HG02759 (cell line): ENCODE data around the gene ADAM30.

Experiments used
- ATAC-seq: cut with Tn5 transposase; IDR thresholded peaks from one replicate; pipeline ENCODE4 v1.9.1; 2021; ENCODE audit warnings: mild to moderate bottlenecking, moderate library complexity; ENCODE audit not compliant: unreplicated experiment

Gene ADAM30

GRCh38 chr1:119896303-119896702 is at the start of gene ADAM30:
Gene ADAM30, minus strand, starts transcription at chr1:119896515. Its CDS starts 179 bp downstream, at chr1:119896336.
- no peak for ATAC-seq

- ATAC-seq: no peak
These were observed 46.9 kb upstream of the ADAM30 start for GRCh38 chr1:119943216-119943615.

GRCh38 chr1:119941392-119941791 is 45.1 kb upstream of the ADAM30 start:
- no peak for ATAC-seq

DNA sequence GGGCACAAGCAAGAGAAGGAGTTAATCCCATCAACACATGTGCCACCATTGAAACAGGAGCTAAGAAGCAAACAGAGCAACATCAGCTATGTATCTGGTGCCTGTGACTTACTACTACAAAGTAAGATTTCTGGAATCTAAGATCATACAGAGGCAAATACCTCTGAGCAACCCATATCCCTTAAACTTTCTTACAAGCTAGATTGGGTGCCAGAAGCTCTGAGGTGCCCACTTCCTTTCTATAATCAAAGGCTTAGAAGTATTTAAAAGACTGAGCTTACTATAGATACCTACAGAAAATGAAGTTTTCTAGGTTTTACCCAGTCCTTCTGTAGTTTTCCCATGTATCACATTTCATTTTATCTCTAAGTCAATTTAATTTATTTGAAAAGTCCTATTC is 44.4 kb upstream of the ADAM30 start:
- ATAC-seq: no peak

DNA sequence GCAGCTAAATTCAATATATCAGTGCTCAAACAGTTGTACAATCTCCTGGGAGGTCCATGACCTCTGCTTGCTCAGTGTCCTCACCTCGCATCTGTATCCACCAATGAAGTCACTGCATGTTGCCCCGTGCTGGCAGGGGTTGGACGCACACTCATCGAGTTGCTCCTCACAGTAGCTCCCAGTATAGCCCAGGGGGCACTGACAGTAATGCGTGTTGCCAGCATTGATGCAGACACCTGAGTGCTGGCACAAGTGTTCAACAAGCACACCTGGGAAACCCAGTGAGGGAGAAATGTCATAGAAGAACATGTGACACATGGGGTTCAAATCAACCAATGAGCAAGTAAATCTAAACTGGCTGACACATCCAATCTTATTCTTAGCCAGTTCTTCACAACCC is 40.9 kb upstream of the ADAM30 start:
- ATAC-seq: no peak

DNA sequence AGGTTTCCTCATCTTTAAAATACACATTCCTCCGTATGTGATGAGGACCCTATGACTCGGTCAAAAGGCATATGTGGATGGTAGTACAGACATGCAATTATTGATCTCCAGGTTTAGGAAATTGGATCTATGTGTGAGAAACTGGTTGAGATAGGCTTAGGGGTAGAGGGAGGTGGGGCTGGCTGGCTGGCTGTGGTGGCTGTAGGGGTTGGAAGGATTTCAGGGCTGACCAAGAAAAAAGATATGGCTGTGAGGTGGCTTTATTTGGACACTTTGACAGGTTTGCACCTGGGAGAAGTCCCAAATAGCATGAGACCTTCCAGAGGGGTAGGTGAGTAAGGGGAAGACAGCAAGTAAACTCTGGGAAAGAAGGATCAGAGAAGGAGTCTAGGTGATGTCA is 39.6 kb upstream of the ADAM30 start:
- no peak for ATAC-seq

DNA sequence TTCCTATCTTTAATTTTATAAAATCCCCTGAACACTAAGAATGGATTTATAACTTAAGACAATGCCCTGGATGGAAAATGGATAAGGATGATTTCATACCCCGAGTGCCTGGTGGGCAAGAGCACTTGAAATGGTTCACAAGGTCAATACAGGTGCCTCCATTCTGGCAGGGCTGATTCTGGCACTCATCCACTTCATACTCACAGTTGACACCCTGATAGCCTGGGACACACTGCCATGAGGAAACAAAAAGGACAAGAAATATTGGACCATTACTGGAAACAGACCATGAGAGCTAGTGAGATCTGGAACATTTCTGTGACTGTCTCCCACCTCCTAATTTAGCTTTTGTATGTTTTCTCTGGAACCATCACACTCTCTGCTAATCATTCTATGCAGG is 39.1 kb upstream of the ADAM30 start:
- no peak for ATAC-seq

DNA sequence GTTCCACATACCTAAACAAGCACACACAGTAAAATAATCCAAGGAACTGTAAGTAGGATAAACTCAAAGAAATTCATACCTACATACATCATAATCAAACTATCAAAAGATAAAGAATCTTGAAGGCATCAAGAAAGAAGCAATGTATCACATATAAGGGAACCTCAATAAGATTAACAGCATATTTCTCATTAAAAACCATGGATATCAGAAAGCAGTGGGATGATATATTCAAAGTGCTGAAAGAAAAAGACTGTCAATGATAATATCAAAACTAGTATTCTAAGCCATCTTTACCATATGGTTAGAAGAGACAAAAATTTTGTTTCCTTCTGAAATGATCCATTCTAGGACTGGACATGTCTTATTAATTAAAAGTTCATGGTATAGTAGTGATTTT is 37.1 kb upstream of the ADAM30 start:
- ATAC-seq: no peak

DNA sequence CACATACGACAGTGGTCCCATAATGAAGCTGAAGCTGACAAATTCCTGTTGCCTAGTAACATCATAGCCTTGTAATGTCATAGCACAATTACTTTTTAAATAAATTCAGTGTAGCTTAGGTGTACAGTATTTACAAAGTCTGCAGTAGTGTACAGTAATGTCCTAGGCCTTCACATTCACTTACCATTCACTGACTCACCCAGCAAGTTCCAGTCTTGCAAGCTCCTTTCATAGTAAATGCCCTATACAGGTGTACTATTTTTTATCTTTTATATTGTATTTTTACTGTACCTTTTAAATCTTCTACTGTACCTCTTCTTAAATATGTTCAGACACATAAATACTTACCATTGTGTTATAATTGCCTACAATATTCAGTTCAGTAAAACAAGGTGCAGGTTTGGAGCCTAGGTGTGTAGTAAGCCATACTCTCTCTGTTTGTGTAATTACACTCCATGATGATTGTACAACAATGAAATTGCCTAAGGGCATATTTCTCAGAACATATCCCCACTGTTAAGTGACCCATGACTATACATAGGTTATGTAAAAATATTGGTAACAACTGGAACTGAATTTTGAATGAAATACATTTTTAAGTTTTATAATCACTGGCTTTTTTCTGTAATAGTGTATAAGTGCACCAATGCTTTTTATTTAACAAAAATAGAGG is 33.5 kb upstream of the ADAM30 start:
- ATAC-seq: no peak

DNA sequence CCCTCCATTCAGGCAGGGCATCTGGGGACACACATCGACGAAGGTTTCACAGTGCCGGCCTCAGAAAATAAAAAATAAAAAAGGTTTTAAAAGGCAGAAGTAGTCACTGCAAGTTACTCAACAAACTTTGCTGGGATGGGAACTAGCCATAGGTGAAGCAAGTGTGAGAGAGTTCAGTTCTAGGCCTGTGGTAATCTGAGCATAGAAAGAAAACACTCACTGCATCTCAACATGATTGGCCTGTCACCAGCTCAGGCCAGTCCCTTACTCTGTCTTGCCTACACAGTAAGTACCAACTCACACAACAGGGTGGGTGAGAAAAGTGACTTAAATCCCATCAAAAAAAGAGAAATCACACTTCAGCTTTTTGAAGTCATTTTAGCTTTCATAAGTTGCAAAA is 30.2 kb upstream of the ADAM30 start:
- no peak for ATAC-seq

DNA sequence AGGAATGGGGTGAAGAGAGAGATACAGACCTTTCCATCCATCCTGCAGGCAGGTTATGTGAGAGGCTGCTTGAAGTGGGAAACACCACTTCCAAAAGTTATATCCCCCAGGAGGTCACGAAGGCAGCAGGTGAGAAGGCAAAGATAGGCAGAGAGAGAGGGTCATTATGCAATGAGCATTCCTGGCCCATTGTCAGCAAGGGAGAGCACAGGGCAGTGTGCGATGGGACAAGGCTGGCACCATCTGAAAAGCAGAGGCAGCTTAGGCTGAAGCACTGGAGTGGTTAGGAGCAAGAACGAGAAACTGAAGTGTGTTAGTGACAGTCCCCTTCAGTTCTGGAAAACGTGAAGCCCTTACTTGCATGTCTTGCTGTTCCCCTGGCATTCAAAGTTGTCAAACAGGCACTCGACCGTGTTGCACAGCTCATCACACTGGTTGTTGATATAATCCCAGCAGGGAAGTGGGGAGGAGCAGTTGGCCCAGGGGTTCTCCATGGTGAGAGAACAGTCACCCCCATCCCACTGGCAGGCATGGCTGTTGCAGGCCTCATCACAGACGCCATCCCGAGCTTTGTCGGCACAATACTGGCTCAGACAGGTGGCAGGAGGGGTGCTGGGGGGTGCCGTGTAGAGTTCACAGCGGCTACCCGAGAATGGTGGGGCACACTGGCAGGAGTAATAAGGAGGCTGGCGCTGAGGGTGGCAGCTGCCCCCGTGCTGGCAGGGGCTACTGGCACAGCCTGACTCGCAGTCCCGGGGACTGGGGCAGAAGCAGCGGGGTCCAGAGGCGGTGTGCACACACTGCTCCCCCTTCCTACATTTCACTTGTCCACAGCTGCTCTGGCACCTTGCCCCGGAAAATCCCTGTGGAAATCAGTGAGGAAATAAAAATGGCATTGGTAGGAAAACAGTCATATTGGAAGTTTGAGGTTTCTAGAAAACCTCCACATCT is 28.9 kb upstream of the ADAM30 start:
- ATAC-seq: no peak

DNA sequence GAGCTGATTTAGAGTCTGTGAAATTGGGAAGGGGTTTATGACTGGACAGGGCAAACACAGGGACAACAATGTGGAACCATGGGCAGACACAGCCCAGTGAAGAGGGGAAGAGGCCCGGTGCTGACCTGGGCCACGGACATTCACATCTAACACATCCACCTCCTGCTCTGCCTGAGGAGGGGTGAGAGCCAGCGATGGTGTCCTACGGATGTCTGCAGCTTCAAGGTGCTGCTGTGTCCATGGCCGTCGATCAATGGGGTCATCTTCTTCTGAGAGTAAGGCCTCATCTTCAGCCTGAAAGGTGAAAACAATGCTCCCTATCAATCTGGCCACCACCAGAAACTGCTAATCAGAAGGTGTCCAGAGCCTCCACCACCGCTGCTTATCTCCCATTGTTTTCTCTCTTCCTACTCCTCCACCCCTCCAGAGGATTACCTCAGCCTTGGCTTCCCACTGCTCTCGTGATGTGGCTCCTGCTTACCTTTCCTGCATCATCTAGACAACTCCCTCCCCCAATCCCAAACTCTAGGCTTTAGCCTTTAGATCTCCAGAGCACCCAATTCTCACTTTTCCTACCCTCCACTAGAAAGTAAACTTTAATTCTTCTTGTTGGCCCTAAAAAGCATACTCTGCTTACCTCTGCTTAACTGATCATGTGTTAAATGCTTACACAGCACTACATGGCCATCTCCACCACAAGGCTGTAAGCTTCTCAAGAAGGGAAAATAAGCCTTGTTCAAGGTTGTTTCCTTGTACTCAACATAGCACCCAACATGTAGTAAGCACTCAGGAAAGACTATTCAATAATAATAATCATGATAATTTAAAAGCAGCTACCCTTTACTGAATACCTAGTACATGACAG is 24.0 kb upstream of the ADAM30 start:
- ATAC-seq: no peak

- no peak for ATAC-seq
These were observed 22.9 kb upstream of the ADAM30 start for GRCh38 chr1:119919241-119919640.

DNA sequence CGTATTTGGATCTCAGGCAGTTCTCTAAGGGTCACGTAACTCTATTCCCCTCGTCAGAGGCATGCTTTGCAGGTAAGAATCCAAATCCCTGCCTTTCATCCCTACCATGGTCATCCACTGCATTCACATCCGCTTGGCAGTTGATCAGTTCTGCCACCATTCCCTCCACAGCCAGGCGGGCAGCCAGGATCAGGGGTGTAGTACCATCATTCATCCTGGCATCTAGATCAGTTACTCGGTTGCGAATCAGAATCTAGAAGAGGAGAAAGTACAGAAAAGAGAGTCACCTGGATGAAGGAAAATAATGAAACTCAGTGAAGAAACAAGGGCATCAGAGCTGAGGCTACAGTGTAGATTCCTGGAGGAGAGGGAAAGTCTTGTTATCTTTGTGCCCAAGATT is 22.0 kb upstream of the ADAM30 start:
- ATAC-seq: no peak

DNA sequence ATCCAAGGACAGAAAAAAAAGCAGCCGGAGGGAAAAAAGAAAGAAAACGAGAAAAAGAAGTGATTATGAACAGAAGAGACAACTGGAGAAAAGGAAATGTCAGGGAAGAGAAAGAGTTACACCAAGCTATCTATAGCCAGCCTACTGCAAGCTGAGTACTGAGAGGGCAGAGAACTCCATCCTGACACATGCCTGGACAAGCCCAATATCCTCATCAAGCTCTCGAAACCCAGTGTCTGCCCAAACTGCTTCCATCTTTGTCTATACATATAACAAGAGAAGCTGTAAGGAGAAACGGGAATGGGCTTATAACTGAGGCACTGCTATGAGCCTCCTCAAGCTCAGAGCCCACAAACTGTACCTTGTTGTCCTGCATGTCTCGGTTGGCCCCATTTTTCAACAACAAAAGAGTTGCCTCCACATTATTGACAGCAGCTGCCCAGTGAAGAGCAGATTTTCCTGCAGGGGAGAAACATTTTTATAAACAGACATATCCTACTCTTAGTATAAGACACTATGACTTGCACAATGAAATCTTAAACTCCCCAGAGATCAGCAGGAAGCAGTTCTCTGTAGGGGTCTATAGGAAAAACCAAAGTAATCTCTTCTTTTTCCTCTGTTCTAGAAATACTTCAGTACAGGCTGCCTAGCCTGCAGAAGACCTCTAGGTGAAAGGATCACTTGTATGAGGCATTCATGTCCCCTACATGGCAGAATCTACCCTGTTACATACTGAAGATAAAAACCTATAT is 21.2 kb upstream of the ADAM30 start:
- ATAC-seq: no peak

GRCh38 chr1:119915517-119915916 is 19.2 kb upstream of the ADAM30 start:
- no peak for ATAC-seq

DNA sequence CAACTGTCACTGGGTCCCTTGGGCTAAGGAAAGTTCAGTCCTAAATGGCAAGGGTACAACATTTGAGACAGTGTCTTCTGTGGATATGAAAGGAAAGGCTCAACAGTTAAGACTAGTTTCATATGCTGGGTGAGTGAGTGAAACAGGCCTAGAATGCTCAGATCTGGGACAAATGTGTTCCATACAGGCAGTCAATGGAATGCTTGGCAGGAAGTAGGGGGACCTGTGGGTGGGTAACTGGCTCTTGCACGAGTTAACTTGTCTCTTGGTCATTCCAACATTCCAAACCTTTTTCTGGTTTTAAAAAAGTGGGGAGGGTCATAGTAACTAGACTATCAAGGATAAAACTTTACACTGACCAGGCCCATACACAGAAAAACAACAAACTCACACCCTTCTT is 17.8 kb upstream of the ADAM30 start:
- ATAC-seq: no peak

DNA sequence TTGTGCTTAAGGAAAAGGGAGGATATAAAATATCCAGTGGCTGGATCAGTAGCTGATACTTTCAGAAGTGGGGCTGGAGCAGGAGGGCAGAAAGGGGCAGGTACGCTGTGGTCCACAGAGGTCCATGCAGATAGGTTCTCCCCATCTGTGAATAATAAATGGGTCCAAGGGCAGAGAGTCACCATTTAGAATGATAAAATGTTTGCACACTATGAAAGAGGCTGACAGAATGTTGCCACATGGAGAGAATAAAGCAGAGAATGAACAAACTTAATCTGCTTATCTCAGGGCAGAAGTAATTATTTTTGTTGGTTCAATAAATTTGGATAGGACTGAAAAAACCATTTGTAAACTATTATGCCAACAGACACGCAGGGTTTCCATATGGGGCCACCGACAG is 16.6 kb upstream of the ADAM30 start:
- ATAC-seq: no peak

GRCh38 chr1:119911775-119912174 is 15.5 kb upstream of the ADAM30 start:
- ATAC-seq: no peak

DNA sequence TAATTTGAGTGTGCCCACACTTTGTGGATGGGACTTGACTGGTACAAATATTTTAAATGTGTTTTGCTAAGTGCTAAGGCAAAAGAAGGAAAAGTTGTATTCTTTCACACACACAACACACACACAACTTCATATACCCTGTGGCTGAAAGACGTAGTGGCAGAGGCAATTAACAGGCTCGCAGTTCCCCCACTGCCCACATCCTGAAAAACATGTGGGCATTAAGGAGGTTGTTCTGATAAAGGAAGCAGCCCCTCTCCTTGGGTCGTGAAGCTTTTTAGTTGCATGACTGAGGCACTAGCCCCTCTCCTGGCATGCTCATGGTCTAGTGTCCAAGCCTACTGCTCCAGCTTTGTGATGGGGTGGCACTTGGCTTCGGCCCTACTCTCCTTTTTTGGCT is 14.3 kb upstream of the ADAM30 start:
- ATAC-seq: no peak
